HG02610 (cell line): ENCODE data around the gene AIF1.

ENCODE experiments used
- ATAC-seq: cut with Tn5 transposase; IDR thresholded peaks from one replicate; pipeline ENCODE4 v1.9.1; 2021; ENCODE audit warnings: mild to moderate bottlenecking, moderate library complexity; ENCODE audit not compliant: unreplicated experiment

The AIF1 gene

GRCh38 chr6:31614684-31615578, at the start of gene AIF1:
Gene AIF1, plus strand, starts transcription at chr6:31615234. Its CDS starts 96 bp downstream, at chr6:31615330.
- ATAC-seq: no peak

- ATAC-seq: no peak
Measured at GRCh38 chr6:31567531-31568370, 47.3 kb upstream of the AIF1 start.

GRCh38 chr6:31568537-31568961, 46.5 kb upstream of the AIF1 start:
- peak; percentile 69 for ATAC-seq

- no peak for ATAC-seq
Measured at GRCh38 chr6:31569861-31570536, 45.0 kb upstream of the AIF1 start.

- no peak for ATAC-seq
Measured at GRCh38 chr6:31572041-31572911, 42.8 kb upstream of the AIF1 start, which contains the start of gene LTA. Gene LTA, plus strand, starts transcription at chr6:31572289. Its CDS starts 454 bp downstream, at chr6:31572743.

GRCh38 chr6:31573239-31574105, 41.6 kb upstream of the AIF1 start:
- ATAC-seq: no peak

- ATAC-seq: no peak
Measured at GRCh38 chr6:31574106-31575061, 40.6 kb upstream of the AIF1 start.

GRCh38 chr6:31575335-31575901, 39.6 kb upstream of the AIF1 start, which contains the start of gene TNF:
Gene TNF, plus strand, starts transcription at chr6:31575565. Its CDS starts 177 bp downstream, at chr6:31575742.
- ATAC-seq: no peak

- ATAC-seq: no peak
Measured at GRCh38 chr6:31575952-31576685, 38.9 kb upstream of the AIF1 start.

- ATAC-seq: no peak
Measured at GRCh38 chr6:31576897-31577578, 38.0 kb upstream of the AIF1 start.

- ATAC-seq: no peak
Measured at GRCh38 chr6:31577579-31577966, 37.5 kb upstream of the AIF1 start.

- no peak for ATAC-seq
Measured at GRCh38 chr6:31578184-31579118, 36.6 kb upstream of the AIF1 start.

GRCh38 chr6:31579119-31579505, 35.9 kb upstream of the AIF1 start:
- no peak for ATAC-seq

- no peak for ATAC-seq
Measured at GRCh38 chr6:31579546-31580437, 35.2 kb upstream of the AIF1 start.
